HL-60/S4 treated with phorbol 12-myristate 13-acetate at 8.2 ng/mL for 4 days and 3 days (cell line): ENCODE results near the gene FKBP1A.
"Not testable (repeated sequence)": the region's sequence is repeated elsewhere in the genome, so short reads cannot be mapped to it uniquely, and the experiment has no call there.

ENCODE experiments used
- in situ Hi-C: fragments of 300-500 bp; cut with MboI; formaldehyde crosslinking; loops from 2 replicates; pipeline ENCODE4 v1.15.0; 2022; ENCODE audit warnings: low sequenced_read_pairs

Gene FKBP1A

GRCh38 chr20:1369970-1370369, 22.9 kb downstream of the FKBP1A start:
- in situ Hi-C loops, result no loop called here

GRCh38 chr20:1368448-1369199, 24.2 kb downstream of the FKBP1A start:
- in situ Hi-C loops, result no loop called here

- in situ Hi-C loops, result no loop called here
Measured at GRCh38 chr20:1367479-1367878, 25.4 kb downstream of the FKBP1A start.

GRCh38 chr20:1364106-1364505, 28.7 kb downstream of the FKBP1A start:
- in situ Hi-C loops, result no loop called here

- in situ Hi-C loops, result no loop called here
Measured at GRCh38 chr20:1363522-1363921, 29.3 kb downstream of the FKBP1A start.

- in situ Hi-C loops, result no loop called here
Measured at GRCh38 chr20:1362484-1362883, 30.4 kb downstream of the FKBP1A start.

- in situ Hi-C loops, result no loop called here
Measured at GRCh38 chr20:1360094-1360846, 32.6 kb downstream of the FKBP1A start.

- in situ Hi-C loops, result no loop called here
Measured at GRCh38 chr20:1357921-1358671, 34.8 kb downstream of the FKBP1A start.

- in situ Hi-C loops, result no loop called here
Measured at GRCh38 chr20:1353956-1354355, 38.9 kb downstream of the FKBP1A start.

GRCh38 chr20:1346315-1346969, 46.4 kb downstream of the FKBP1A start:
- in situ Hi-C loops, result no loop called here

- in situ Hi-C loops, result no loop called here
Measured at GRCh38 chr20:1345756-1346093, 47.1 kb downstream of the FKBP1A start.

- in situ Hi-C loops, result no loop called here
Measured at GRCh38 chr20:1345030-1345755, 47.7 kb downstream of the FKBP1A start.

GRCh38 chr20:1343446-1344124, 49.3 kb downstream of the FKBP1A start:
- in situ Hi-C loops, result not testable (repeated sequence)

- in situ Hi-C loops, result no loop called here
Measured at GRCh38 chr20:1341561-1342265, 51.1 kb downstream of the FKBP1A start.

GRCh38 chr20:1338801-1339200, 54.1 kb downstream of the FKBP1A start:
- in situ Hi-C loops, result no loop called here

- in situ Hi-C loops, result no loop called here
Measured at GRCh38 chr20:1338096-1338495, 54.8 kb downstream of the FKBP1A start.

GRCh38 chr20:1337441-1337840, 55.4 kb downstream of the FKBP1A start:
- in situ Hi-C loops, result no loop called here

GRCh38 chr20:1336699-1337367, 56.0 kb downstream of the FKBP1A start:
- in situ Hi-C loops, result no loop called here
